Gastrocnemius medialis (tissue), 4 donors: ENCODE results near the gene LSP1. TPM values are rescaled to one million over a fixed set of nuclear protein-coding genes. Genes with fewer than 3 reads are reported as not detected.

Experiments
- ATAC-seq, 2 donors: fragments of 150-250 bp; one replicate each; pipeline ENCODE4 v1.9.1; 2016
- DNase-seq, 2 donors: peaks; one replicate each; pipeline ENCODE4 v3.0.0-alpha.2; 2019
- H3K27ac ChIP-seq, 4 donors: fragments of 200-600 bp; sonication (generic); 1 replicate in 1 of 4; 2 replicates in 3 of 4; pipeline ENCODE4 v1.5.1; 2016 to 2018; ENCODE audit warnings: mild to moderate bottlenecking in 2 of 4, moderate library complexity in 1 of 4
- H3K27me3 ChIP-seq, 3 donors: fragments of 200-600 bp; sonication (generic) in 2 of 3; 1 replicate in 1 of 3; 2 replicates in 2 of 3; pipeline versions ENCODE4 v1.5.1 to v1.6.0; 2016 to 2019; ENCODE audit warnings: mild to moderate bottlenecking in 1 of 3, moderate library complexity in 1 of 3
- H3K36me3 ChIP-seq, 2 donors: fragments of 200-600 bp; sonication (generic) in 1 of 2; one replicate each; pipeline ENCODE4 v1.5.1; 2017 to 2018
- H3K4me1 ChIP-seq, 2 donors: fragments of 200-600 bp; sonication (generic) in 1 of 2; one replicate each; pipeline ENCODE4 v1.5.1; 2016 to 2017; ENCODE audit warnings: mild to moderate bottlenecking in 2 of 2
- H3K4me3 ChIP-seq, 4 donors: fragments of 200-600 bp; sonication (generic) in 3 of 4; 1 replicate in 1 of 4; 2 replicates in 3 of 4; pipeline ENCODE4 v1.5.1; 2016 to 2019; ENCODE audit warnings: mild to moderate bottlenecking in 2 of 4
- H3K9me3 ChIP-seq, 3 donors: fragments of 200-600 bp; sonication (generic) in 2 of 3; 1 replicate in 1 of 3; 2 replicates in 2 of 3; pipeline ENCODE4 v1.5.1; 2016 to 2019
- CTCF ChIP-seq, 5 experiments: fragments of 450-650 bp in 3 of 5; fragments of 200-600 bp in 2 of 5; sonication (generic) in 2 of 5; IDR thresholded peaks in 4 of 5; conservative IDR thresholded peaks in 1 of 5; 1 replicate in 4 of 5; 2 replicates in 1 of 5; pipeline ENCODE4 v1.5.1; 2016 to 2019; ENCODE audit warnings: antibody characterized with exemption in 5 of 5, mild to moderate bottlenecking in 3 of 5, moderate library complexity in 3 of 5
- POLR2A ChIP-seq, 2 donors: fragments of 450-650 bp; IDR thresholded peaks; one replicate each; pipeline ENCODE4 v1.6.1; 2017; ENCODE audit warnings: antibody characterized with exemption in 2 of 2, mild to moderate bottlenecking in 2 of 2, moderate library complexity in 2 of 2
- in situ Hi-C, 4 donors: fragments of 200-750 bp; cut with MboI; loops; one replicate each; pipeline versions ENCODE4 v1.15.0 to v1.8.0; 2017; ENCODE audit warnings: low sequenced_read_pairs in 4 of 4
- intact Hi-C: fragments of 100-400 bp; cut with DNase I; formaldehyde crosslinking; loops from one replicate; pipeline ENCODE4 v1.15.1; 2023; ENCODE audit warnings: low total_unique reads
- total RNA-seq, 4 donors: library from RNA; depleted of rRNA; stranded (reverse); fragments of >200 nt; gene quantifications; one replicate each; pipeline versions ENCODE4 v1.1.0 to v1.2.3, GENCODE V29; 2016

The LSP1 gene
- total RNA-seq, 4 donors from 2014 or later = 3.0 to 13.5 (median 5.5) TPM

GRCh38 chr11:1932105-1932480 is 79.2 kb downstream of the LSP1 start:
- intact Hi-C loops = no loop called here
- peak overlapping the region; percentile 53 to 99 (median 84) for H3K27ac ChIP-seq
- H3K27me3 ChIP-seq = no peaks in the 10 kb centered on the region
- peaks cover 6 to 10% of the 10 kb centered on the region in 2 donors for H3K4me1 ChIP-seq
- in situ Hi-C loops = no loop called here
- DNase-seq (no peak), ATAC-seq (no peak)
- H3K9me3 ChIP-seq = no peaks in the 10 kb centered on the region
- TF ChIP-seq CTCF (IDR thresholded peaks at IDR 0.05 in 4 of 5, conservative IDR thresholded peaks at IDR 0.05 in 1 of 5) = no peak
- TF ChIP-seq POLR2A (IDR thresholded peaks at IDR 0.05) = no peak
- H3K36me3 ChIP-seq = peaks cover 0 to 11% of the 10 kb centered on the region in 2 donors
- no peak overlapping the region for H3K4me3 ChIP-seq

- H3K9me3 ChIP-seq = no peaks in the 10 kb centered on the region
- peak overlapping the region; percentile 53 to 99 (median 84) for H3K27ac ChIP-seq
- in situ Hi-C loops = no loop called here
- H3K27me3 ChIP-seq = no peaks in the 10 kb centered on the region
- H3K4me1 ChIP-seq = peaks cover 4 to 6% of the 10 kb centered on the region in 2 donors
- TF ChIP-seq CTCF (IDR thresholded peaks at IDR 0.05 in 4 of 5, conservative IDR thresholded peaks at IDR 0.05 in 1 of 5) (no peak), POLR2A (IDR thresholded peaks at IDR 0.05) (no peak)
- peaks cover 0 to 11% of the 10 kb centered on the region in 2 donors for H3K36me3 ChIP-seq
- DNase-seq (no peak), ATAC-seq (no peak)
- H3K4me3 ChIP-seq = no peak overlapping the region
- intact Hi-C loops = no loop called here
Measured at GRCh38 chr11:1932681-1933080, 79.8 kb downstream of the LSP1 start.

- H3K4me1 ChIP-seq = peaks cover 0 to 6% of the 10 kb centered on the region in 2 donors
- no peak for ATAC-seq
- no peaks in the 10 kb centered on the region for H3K9me3 ChIP-seq
- no peak for TF ChIP-seq POLR2A (IDR thresholded peaks at IDR 0.05)
- TF ChIP-seq CTCF (IDR thresholded peaks at IDR 0.05 in 4 of 5, conservative IDR thresholded peaks at IDR 0.05 in 1 of 5) = no peak
- H3K36me3 ChIP-seq = peaks cover 0 to 11% of the 10 kb centered on the region in 2 donors
- H3K27ac ChIP-seq = peak overlapping the region in 3 of 4 donors; percentile 1 to 96 (median 78)
- no peak for DNase-seq
- no peaks in the 10 kb centered on the region for H3K27me3 ChIP-seq
- intact Hi-C loops (loop anchor here (2.0 kb wide), 1 partner anchor 21 kb away; no protein-coding TSS in a partner anchor), in situ Hi-C loops (no loop called here)
- H3K4me3 ChIP-seq = no peak overlapping the region
Measured at GRCh38 chr11:1933416-1934334, 80.8 kb downstream of the LSP1 start.

GRCh38 chr11:1934335-1935155 is 81.7 kb downstream of the LSP1 start:
- intact Hi-C loops = loop anchor here (2.0 kb wide), 1 partner anchor 22 kb away; no protein-coding TSS in a partner anchor

More at GRCh38 chr11:1934335-1935155, 81.7 kb downstream of the LSP1 start:
- H3K36me3 ChIP-seq = peaks cover 0 to 11% of the 10 kb centered on the region in 2 donors
- no peaks in the 10 kb centered on the region for H3K9me3 ChIP-seq
- H3K27ac ChIP-seq = peak overlapping the region in 2 of 4 donors; percentile 78 to 96
- H3K4me1 ChIP-seq = peaks cover 0 to 6% of the 10 kb centered on the region in 2 donors
- TF ChIP-seq POLR2A (IDR thresholded peaks at IDR 0.05) = no peak
- no peak for TF ChIP-seq CTCF (IDR thresholded peaks at IDR 0.05 in 4 of 5, conservative IDR thresholded peaks at IDR 0.05 in 1 of 5)
- in situ Hi-C loops = no loop called here
- H3K4me3 ChIP-seq = no peak overlapping the region
- no peak for DNase-seq
- no peak for ATAC-seq
- no peaks in the 10 kb centered on the region for H3K27me3 ChIP-seq
